ENCODE data around the gene ZNF750.

DNA sequence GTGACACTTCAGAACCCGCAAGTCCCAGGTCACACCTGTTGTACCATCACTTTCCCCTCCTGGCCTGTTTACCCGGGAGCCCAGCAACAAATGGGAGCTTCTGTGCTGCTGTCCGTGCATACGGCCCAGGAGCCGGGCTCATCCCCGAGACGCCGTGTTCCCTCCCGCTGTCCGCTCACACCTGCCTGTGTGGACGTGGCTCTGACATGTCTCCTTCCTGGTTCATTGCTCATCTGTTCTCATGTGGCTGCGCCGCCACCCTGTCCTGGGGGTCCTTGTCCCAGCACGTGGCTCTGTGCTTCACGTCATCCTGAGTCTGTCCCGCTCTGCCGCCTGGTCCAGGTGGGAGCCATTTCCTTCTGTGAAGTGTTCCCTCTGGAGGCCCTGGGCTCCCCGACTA lies 50.0 kb downstream of the ZNF750 start:
- TF ChIP-seq, protein P1, sequence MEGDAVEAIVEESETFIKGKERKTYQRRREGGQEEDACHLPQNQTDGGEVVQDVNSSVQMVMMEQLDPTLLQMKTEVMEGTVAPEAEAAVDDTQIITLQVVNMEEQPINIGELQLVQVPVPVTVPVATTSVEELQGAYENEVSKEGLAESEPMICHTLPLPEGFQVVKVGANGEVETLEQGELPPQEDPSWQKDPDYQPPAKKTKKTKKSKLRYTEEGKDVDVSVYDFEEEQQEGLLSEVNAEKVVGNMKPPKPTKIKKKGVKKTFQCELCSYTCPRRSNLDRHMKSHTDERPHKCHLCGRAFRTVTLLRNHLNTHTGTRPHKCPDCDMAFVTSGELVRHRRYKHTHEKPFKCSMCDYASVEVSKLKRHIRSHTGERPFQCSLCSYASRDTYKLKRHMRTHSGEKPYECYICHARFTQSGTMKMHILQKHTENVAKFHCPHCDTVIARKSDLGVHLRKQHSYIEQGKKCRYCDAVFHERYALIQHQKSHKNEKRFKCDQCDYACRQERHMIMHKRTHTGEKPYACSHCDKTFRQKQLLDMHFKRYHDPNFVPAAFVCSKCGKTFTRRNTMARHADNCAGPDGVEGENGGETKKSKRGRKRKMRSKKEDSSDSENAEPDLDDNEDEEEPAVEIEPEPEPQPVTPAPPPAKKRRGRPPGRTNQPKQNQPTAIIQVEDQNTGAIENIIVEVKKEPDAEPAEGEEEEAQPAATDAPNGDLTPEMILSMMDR (IDR thresholded peaks at IDR 0.05) = no peak
- no peak for TF ChIP-seq POLR2A (IDR thresholded peaks at IDR 0.05)
